Measurements from ENCODE around the gene CDT1. TPM values are rescaled to one million over a fixed set of nuclear protein-coding genes. Genes with fewer than 3 reads are reported as not detected.
A peak's percentile ranks its signal among the peaks of the same experiment; 100 is the strongest.

Gene CDT1
- total RNA-seq, 1 experiment from 2014 or later: 43.0 TPM

GRCh38 chr16:88809676-88810165 lies 6.1 kb downstream of the CDT1 start:
- H3K27ac ChIP-seq (ENCODE audit: low read length): no peak overlapping the region
- peaks cover 12% of the 10 kb centered on the region; the same call in 1 of the 2 replicates for H3K36me3 ChIP-seq (ENCODE audit: low read depth, low read length)
- H3F3A ChIP-seq (ENCODE audit: low read length, unreplicated experiment): no peaks in the 10 kb centered on the region
- no peak for DNase-seq
- H3K79me2 ChIP-seq (ENCODE audit: low read length): peaks cover 39% of the 10 kb centered on the region
- ChIA-PET CTCF (interaction anchor here (0.6 to 0.7 kb wide), 2 partner anchors 67 to 72 kb away, joined by 3 to 4 read pairs; no protein-coding TSS in a partner anchor), POLR2A (ENCODE audit: unreplicated experiment) (interaction anchor here (0.6 kb wide), 1 partner anchor 19 kb away, joined by 3 read pairs; no protein-coding TSS in a partner anchor)
- no peak for TF ChIP-seq EZH2 (IDR thresholded peaks at IDR 0.05; ENCODE audit: low read length, unreplicated experiment)
- TF ChIP-seq CTCF (conservative IDR thresholded peaks at IDR 0.05; ENCODE audit: low read depth, low read length): no peak
- TF ChIP-seq EZH2phosphoT487 (IDR thresholded peaks at IDR 0.05; ENCODE audit: borderline replicate concordance, low read length): no peak
- H3K4me3 ChIP-seq (ENCODE audit: low read length): peak overlapping the region; percentile 76
- H3K27me3 ChIP-seq (ENCODE audit: low read length): no peaks in the 10 kb centered on the region
- BruUV-seq (replicated peaks): no TSS peak
- H3K4me2 ChIP-seq (ENCODE audit: low read length): peak overlapping the region; percentile 93
- H3K4me1 ChIP-seq (ENCODE audit: insufficient read depth, low read length): peaks cover 17% of the 10 kb centered on the region
- no peaks in the 10 kb centered on the region for H3K9me2 ChIP-seq (replicated peaks; ENCODE audit: low read length)
- intact Hi-C loops (cut with micrococcal nuclease): loop anchor here (10.0 kb wide), 1 partner anchor 355 kb away; no protein-coding TSS in a partner anchor
- no peak for ATAC-seq
- H4K20me1 ChIP-seq (ENCODE audit: low read length): peaks cover 6% of the 10 kb centered on the region; the same call in 1 of the 2 replicates
- H3K9me3 ChIP-seq (ENCODE audit: low read length): no peaks in the 10 kb centered on the region
- peak overlapping the region; percentile 95; the same call in 1 of the 2 replicates for H3K9ac ChIP-seq (ENCODE audit: low read length)
- H2AFZ ChIP-seq (ENCODE audit: low read length): no peak overlapping the region

DNA sequence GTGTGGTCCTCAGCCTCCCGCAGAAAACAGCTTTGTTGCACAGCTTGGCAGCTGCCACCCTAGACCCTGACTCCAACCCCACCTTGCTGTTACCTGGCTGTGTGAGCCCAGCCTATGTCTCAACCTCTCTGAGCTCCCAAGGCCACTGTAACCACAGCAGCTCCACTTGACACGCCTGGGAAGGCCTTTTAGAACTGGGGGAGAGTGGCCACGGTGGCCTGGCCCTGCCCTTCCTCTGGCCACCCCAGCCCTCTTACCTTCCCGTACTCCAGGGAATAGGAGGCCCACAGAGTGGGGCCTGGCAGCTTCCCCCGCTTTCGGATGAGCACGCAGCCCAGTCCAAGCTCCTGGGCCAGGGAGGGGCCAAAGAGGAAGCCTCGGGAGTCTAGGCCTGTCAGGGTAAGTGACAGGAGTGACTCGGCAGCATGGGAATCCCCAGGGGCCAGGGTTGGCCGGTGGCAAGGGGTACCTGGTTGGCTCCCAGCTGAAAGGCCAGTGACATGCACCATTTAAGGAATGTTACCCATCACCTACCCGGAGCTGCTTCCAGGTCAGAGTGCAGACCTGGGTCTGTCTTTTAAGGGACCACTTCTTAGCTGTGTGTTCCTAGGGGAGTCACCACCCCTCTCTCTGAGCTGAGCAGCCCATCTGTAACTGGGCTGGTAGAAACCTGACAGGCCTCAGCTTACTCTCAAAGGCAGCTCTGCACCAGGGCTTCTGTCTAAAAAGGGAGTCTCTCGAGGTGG lies 6.8 kb downstream of the CDT1 start:
- BruUV-seq (replicated peaks): no TSS peak
- Histone ChIP-seq H3K9ac (ENCODE audit: low read length) (peak overlapping the region; percentile 95), H3K9me2 (replicated peaks; ENCODE audit: low read length) (no peaks in the 10 kb centered on the region), H3K4me3 (ENCODE audit: low read length) (peak overlapping the region; percentile 76), H2AFZ (ENCODE audit: low read length) (no peak overlapping the region), H3K27me3 (ENCODE audit: low read length) (no peaks in the 10 kb centered on the region), H3K27ac (ENCODE audit: low read length) (peak overlapping the region; percentile 73), H3K9me3 (ENCODE audit: low read length) (no peaks in the 10 kb centered on the region), H3K4me2 (ENCODE audit: low read length) (peak overlapping the region; percentile 93), H3K4me1 (ENCODE audit: insufficient read depth, low read length) (peaks cover 11% of the 10 kb centered on the region), H4K20me1 (ENCODE audit: low read length) (0 out of 2 replicates have a peak, but pooled peaks cover 4% of the 10 kb centered on the region), H3K79me2 (ENCODE audit: low read length) (peaks cover 33% of the 10 kb centered on the region), H3K36me3 (ENCODE audit: low read depth, low read length) (peaks cover 12% of the 10 kb centered on the region; the same call in 1 of the 2 replicates), H3F3A (ENCODE audit: low read length, unreplicated experiment) (no peaks in the 10 kb centered on the region)
- TF ChIP-seq CTCF (conservative IDR thresholded peaks at IDR 0.05; ENCODE audit: low read depth, low read length) (no peak), EZH2phosphoT487 (IDR thresholded peaks at IDR 0.05; ENCODE audit: borderline replicate concordance, low read length) (no peak), EZH2 (IDR thresholded peaks at IDR 0.05; ENCODE audit: low read length, unreplicated experiment) (no peak)
- intact Hi-C loops (cut with micrococcal nuclease): loop anchor here (10.0 kb wide), 1 partner anchor 354 kb away; no protein-coding TSS in a partner anchor
- POLR2A ChIA-PET (ENCODE audit: unreplicated experiment): interaction anchor here (0.6 kb wide), 1 partner anchor 20 kb away, joined by 3 read pairs; no protein-coding TSS in a partner anchor
- ATAC-seq (no peak), DNase-seq (peak; percentile 22)
- CTCF ChIA-PET: interaction anchor here (0.6 to 1.8 kb wide), 3 partner anchors 47 to 73 kb away, joined by 3 to 5 read pairs (median 4); partner anchors contain the start of genes GALNS and TRAPPC2L

Data from PC-3 (cell line).